ENCODE data around the gene COL18A1.

- TF ChIP-seq ESRRA (IDR thresholded peaks at IDR 0.05; ENCODE audit: borderline replicate concordance, low read length) = no peak
- TF ChIP-seq CTCF (IDR thresholded peaks at IDR 0.05) = no peak
- no peak for TF ChIP-seq POLR2A (IDR thresholded peaks at IDR 0.05; ENCODE audit: low read length)
- no peak for TF ChIP-seq POLR2AphosphoS2 (conservative IDR thresholded peaks at IDR 0.05; ENCODE audit: low read length)
- TF ChIP-seq RAD21 (conservative IDR thresholded peaks at IDR 0.05 in 1 of 2, IDR thresholded peaks at IDR 0.05 in 1 of 2) = no peak
- no peak for TF ChIP-seq HES2 (IDR thresholded peaks at IDR 0.05)
- TF ChIP-seq MAX (IDR thresholded peaks at IDR 0.05) = no peak
- no peak for TF ChIP-seq E2F6 (IDR thresholded peaks at IDR 0.05; ENCODE audit: borderline replicate concordance, low read depth)
- no peak for TF ChIP-seq KDM5A (IDR thresholded peaks at IDR 0.05)
- TF ChIP-seq ZC3H11A (IDR thresholded peaks at IDR 0.05) = no peak
- TF ChIP-seq RCOR1 (IDR thresholded peaks at IDR 0.05; ENCODE audit: low read depth, low read length) = no peak
- no peak for TF ChIP-seq PHF8 (IDR thresholded peaks at IDR 0.05; ENCODE audit: borderline replicate concordance, low read depth)
- TF ChIP-seq MYC (IDR thresholded peaks at IDR 0.05; ENCODE audit: borderline replicate concordance, low read length) = no peak
- no peak for TF ChIP-seq EP300 (IDR thresholded peaks at IDR 0.05)
These were observed 138.9 kb downstream of the COL18A1 start for GRCh38 chr21:45543710-45544448.

Data from A549 (cell line).